ENCODE measurements around the gene BNIP3. TPM values are rescaled to one million over a fixed set of nuclear protein-coding genes. Genes with fewer than 3 reads are reported as not detected.
"Not testable (repeated sequence)": the region's sequence is repeated elsewhere in the genome, so short reads cannot be mapped to it uniquely, and the experiment has no call there.

The BNIP3 gene
- total RNA-seq, 1 experiment from 2014 or later, result 18.4 TPM

DNA sequence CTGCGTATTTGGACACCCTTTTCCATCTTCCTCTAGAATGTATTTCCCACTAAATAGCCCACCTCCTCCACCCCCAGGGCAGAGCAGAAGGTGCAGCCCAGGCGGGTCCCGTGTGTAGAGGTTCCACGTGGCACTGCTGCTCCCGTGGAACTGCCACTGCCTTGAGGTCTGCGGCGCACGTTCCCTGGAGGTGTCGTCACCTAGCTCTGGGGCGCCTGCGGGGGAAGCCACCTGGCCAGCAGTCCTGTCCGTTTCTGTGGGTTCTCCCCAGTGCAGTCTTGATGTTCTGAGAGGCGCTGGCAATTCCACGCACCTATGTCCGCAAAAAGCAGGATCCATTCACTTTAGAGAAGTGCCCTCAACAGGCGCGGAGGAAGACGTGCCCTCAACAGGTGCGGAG is 21.9 kb downstream of the BNIP3 start:
- ChIA-PET POLR2A (no interaction called here), CTCF (no interaction called here)
- no TSS peak for BruUV-seq (replicated peaks)

GRCh38 chr10:131955591-131956340 is 26.0 kb downstream of the BNIP3 start:
- no peaks in the 10 kb centered on the region for H3K27me3 ChIP-seq (replicated peaks; ENCODE audit: control insufficient read depth, insufficient read depth, low read length)
- peak in 1 of 2 experiments; percentile 8 for DNase-seq
- no peak for TF ChIP-seq CTCF (IDR thresholded peaks at IDR 0.05; ENCODE audit: insufficient read depth in 1 of 2, low read depth in 1 of 2, low read length in 1 of 2, severe bottlenecking in 1 of 2, unreplicated experiment in 1 of 2)
- Mint-ChIP-seq H3K36me3 (ENCODE audit: insufficient read depth, unreplicated experiment) (peaks cover 82% of the 10 kb centered on the region), H3K9me3 (ENCODE audit: unreplicated experiment) (no peaks in the 10 kb centered on the region), H3K27ac (ENCODE audit: unreplicated experiment) (no peak overlapping the region), H3K4me1 (ENCODE audit: low read depth, unreplicated experiment) (no peaks in the 10 kb centered on the region), H3K27me3 (ENCODE audit: insufficient read depth, unreplicated experiment) (no peaks in the 10 kb centered on the region), H3K4me3 (ENCODE audit: unreplicated experiment) (no peak overlapping the region)
- ChIA-PET CTCF (no interaction called here), POLR2A (no interaction called here)
- intact Hi-C loops (cut with micrococcal nuclease; ENCODE audit: unreplicated experiment), result no loop called here
- H3K4me3 ChIP-seq (ENCODE audit: low read depth, low read length), result no peak overlapping the region
- H3K9me3 ChIP-seq, result no peaks in the 10 kb centered on the region
- H3K4me1 ChIP-seq, result no peaks in the 10 kb centered on the region
- no peaks in the 10 kb centered on the region; the same call in none of the 2 replicates for H3K36me3 ChIP-seq (ENCODE audit: control insufficient read depth, insufficient read depth, low read length)
- BruUV-seq (replicated peaks), result TSS peak; percentile 74

More for the DNA sequence above, 21.9 kb downstream of the BNIP3 start:
- H3K4me1 Mint-ChIP-seq (ENCODE audit: low read depth, unreplicated experiment), result no peaks in the 10 kb centered on the region
- Histone ChIP-seq H3K36me3 (ENCODE audit: control insufficient read depth, insufficient read depth, low read length) (no peaks in the 10 kb centered on the region; the same call in none of the 2 replicates), H3K4me3 (ENCODE audit: low read depth, low read length) (no peak overlapping the region), H3K9me3 (no peaks in the 10 kb centered on the region), H3K4me1 (no peaks in the 10 kb centered on the region), H3K27me3 (replicated peaks; ENCODE audit: control insufficient read depth, insufficient read depth, low read length) (no peaks in the 10 kb centered on the region)
- intact Hi-C loops (cut with micrococcal nuclease; ENCODE audit: unreplicated experiment), result no loop called here
- no peaks in the 10 kb centered on the region for H3K9me3 Mint-ChIP-seq (ENCODE audit: unreplicated experiment)
- H3K4me3 Mint-ChIP-seq (ENCODE audit: unreplicated experiment), result no peak overlapping the region
- no peak overlapping the region for H3K27ac Mint-ChIP-seq (ENCODE audit: unreplicated experiment)
- H3K27me3 Mint-ChIP-seq (ENCODE audit: insufficient read depth, unreplicated experiment), result no peaks in the 10 kb centered on the region
- no peak for DNase-seq
- TF ChIP-seq CTCF (IDR thresholded peaks at IDR 0.05; ENCODE audit: insufficient read depth in 1 of 2, low read depth in 1 of 2, low read length in 1 of 2, severe bottlenecking in 1 of 2, unreplicated experiment in 1 of 2), result no peak
- H3K36me3 Mint-ChIP-seq (ENCODE audit: insufficient read depth, unreplicated experiment), result peaks cover 69% of the 10 kb centered on the region

- Histone ChIP-seq H3K27me3 (replicated peaks; ENCODE audit: control insufficient read depth, insufficient read depth, low read length) (no peaks in the 10 kb centered on the region), H3K4me1 (no peaks in the 10 kb centered on the region), H3K36me3 (ENCODE audit: control insufficient read depth, insufficient read depth, low read length) (peaks cover 1% of the 10 kb centered on the region), H3K4me3 (ENCODE audit: low read depth, low read length) (no peak overlapping the region), H3K9me3 (no peaks in the 10 kb centered on the region)
- H3K27me3 Mint-ChIP-seq (ENCODE audit: insufficient read depth, unreplicated experiment), result no peaks in the 10 kb centered on the region
- peaks cover 83% of the 10 kb centered on the region for H3K36me3 Mint-ChIP-seq (ENCODE audit: insufficient read depth, unreplicated experiment)
- no peaks in the 10 kb centered on the region for H3K4me1 Mint-ChIP-seq (ENCODE audit: low read depth, unreplicated experiment)
- H3K9me3 Mint-ChIP-seq (ENCODE audit: unreplicated experiment), result no peaks in the 10 kb centered on the region
- CTCF ChIA-PET, result no interaction called here
- intact Hi-C loops (cut with micrococcal nuclease; ENCODE audit: unreplicated experiment), result no loop called here
- TF ChIP-seq CTCF (IDR thresholded peaks at IDR 0.05; ENCODE audit: insufficient read depth in 1 of 2, low read depth in 1 of 2, low read length in 1 of 2, severe bottlenecking in 1 of 2, unreplicated experiment in 1 of 2), result no peak
- H3K27ac Mint-ChIP-seq (ENCODE audit: unreplicated experiment), result no peak overlapping the region
- no peak overlapping the region for H3K4me3 Mint-ChIP-seq (ENCODE audit: unreplicated experiment)
- no TSS peak for BruUV-seq (replicated peaks)
- no peak for DNase-seq
- POLR2A ChIA-PET, result no interaction called here
Observed at GRCh38 chr10:131954356-131954965, 27.3 kb downstream of the BNIP3 start.

- H3K4me1 ChIP-seq; H3K27me3 ChIP-seq (replicated peaks; ENCODE audit: control insufficient read depth, insufficient read depth, low read length); H3K9me3 Mint-ChIP-seq (ENCODE audit: unreplicated experiment); H3K27ac Mint-ChIP-seq (ENCODE audit: unreplicated experiment); H3K4me1 Mint-ChIP-seq (ENCODE audit: low read depth, unreplicated experiment); intact Hi-C loops (cut with micrococcal nuclease; ENCODE audit: unreplicated experiment); POLR2A ChIA-PET; H3K27me3 Mint-ChIP-seq (ENCODE audit: insufficient read depth, unreplicated experiment); H3K4me3 Mint-ChIP-seq (ENCODE audit: unreplicated experiment); DNase-seq; CTCF ChIA-PET; H3K4me3 ChIP-seq (ENCODE audit: low read depth, low read length); H3K9me3 ChIP-seq: not testable (repeated sequence)
- peaks cover 85% of the 10 kb centered on the region for H3K36me3 Mint-ChIP-seq (ENCODE audit: insufficient read depth, unreplicated experiment)
- H3K36me3 ChIP-seq (ENCODE audit: control insufficient read depth, insufficient read depth, low read length), result peaks cover 10% of the 10 kb centered on the region
- TSS peak; percentile 19 for BruUV-seq (replicated peaks)
Observed at GRCh38 chr10:131949908-131950307, 31.8 kb downstream of the BNIP3 start.
